ENCODE results near the gene BTG2.

GRCh38 chr1:203299169-203299568, 6.2 kb upstream of the BTG2 start:
- no peak for TF ChIP-seq CTCF (IDR thresholded peaks at IDR 0.05 in 4 of 5, conservative IDR thresholded peaks at IDR 0.05 in 1 of 5)
- no peak for TF ChIP-seq POLR2A (IDR thresholded peaks at IDR 0.05)

Data from gastrocnemius medialis (tissue), 4 donors.